ENCODE measurements around the gene LRRN2. TPM values are rescaled to one million over a fixed set of nuclear protein-coding genes. Genes with fewer than 3 reads are reported as not detected.

The LRRN2 gene
- total and polyA plus RNA-seq, 2 of the 8 experiments (the other 6 are each of a cell fraction or from before 2014, with no cell fraction given), result 1.8 to 2.3 TPM

GRCh38 chr1:204673209-204673608, 12.3 kb downstream of the LRRN2 start:
- 80% methylated on average over 2 of the region's 2 CpGs; no CpG with 5 or more reads in 1 of the 2 experiments for WGBS, 2 experiments (ENCODE audit: extremely low coverage in 1 of 2, insufficient coverage in 1 of 2, insufficient read length in 1 of 2, insufficient replicate concordance in 2 of 2, low coverage in 1 of 2, low lambda C conversion rate in 2 of 2, missing lambda C conversion rate in 1 of 2)
- Histone ChIP-seq H3K14ac (ENCODE audit: insufficient read length) (no peak overlapping the region), H4K8ac (ENCODE audit: extremely low read depth, insufficient read depth, low read length) (no peak overlapping the region), H3K56ac (replicated peaks; ENCODE audit: insufficient read length, low read depth, low read length) (no peak overlapping the region), H2AK5ac (ENCODE audit: low read depth, low read length) (no peak overlapping the region), H3K18ac (ENCODE audit: extremely low read depth, low read length) (no peak overlapping the region), H3K4ac (replicated peaks; ENCODE audit: insufficient read length, low read depth, low read length) (no peak overlapping the region), H2BK15ac (ENCODE audit: low read length) (no peak overlapping the region), H3K4me3 (ENCODE audit: extremely low read depth in 1 of 4, insufficient read depth in 2 of 4, low read depth in 3 of 4, low read length in 4 of 4) (no peak overlapping the region), H4K20me1 (replicated peaks in 1 of 2; ENCODE audit: control insufficient read depth in 1 of 2, insufficient read depth in 2 of 2, low read length in 2 of 2) (no peaks in the 10 kb centered on the region), H3K27ac (ENCODE audit: low read depth, low read length) (no peak overlapping the region), H3K4me1 (replicated peaks in 1 of 4; ENCODE audit: control insufficient read depth in 3 of 4, insufficient read depth in 4 of 4, low read length in 3 of 4) (peaks cover 0 to 6% (median 3%) of the 10 kb centered on the region in 4 experiments; a peak in 3 of 7 replicates), H3K4me2 (ENCODE audit: insufficient read depth in 1 of 2, low read depth in 2 of 2, low read length in 2 of 2) (no peak overlapping the region), H3K79me1 (ENCODE audit: low read depth, low read length) (no peaks in the 10 kb centered on the region), H3K27me3 (replicated peaks in 1 of 4; ENCODE audit: control insufficient read depth in 3 of 4, extremely low read depth in 1 of 4, insufficient read depth in 3 of 4, low read length in 3 of 4) (no peaks in the 10 kb centered on the region; a peak in 1 of 7 replicates), H3K36me3 (ENCODE audit: control insufficient read depth in 2 of 4, insufficient read depth in 4 of 4, low read length in 3 of 4) (no peaks in the 10 kb centered on the region), H2BK120ac (replicated peaks; ENCODE audit: low read depth, low read length) (no peak overlapping the region), H3K9ac (replicated peaks in 1 of 4; ENCODE audit: extremely low read depth in 1 of 4, low read depth in 3 of 4, low read length in 3 of 4) (no peak overlapping the region), H3K23ac (ENCODE audit: insufficient read length) (no peak overlapping the region), H3K23me2 (ENCODE audit: low read depth, low read length) (no peaks in the 10 kb centered on the region), H3K9me3 (ENCODE audit: insufficient read depth in 2 of 2, low read depth in 1 of 2, low read length in 1 of 2) (no peaks in the 10 kb centered on the region), H3K79me2 (ENCODE audit: control insufficient read depth in 1 of 2, insufficient read depth in 2 of 2, low read length in 2 of 2) (no peaks in the 10 kb centered on the region), H2AFZ (ENCODE audit: low read length) (no peak overlapping the region), H2BK12ac (ENCODE audit: low read depth, low read length) (no peak overlapping the region), H2BK20ac (ENCODE audit: low read length) (no peak overlapping the region), H2BK5ac (ENCODE audit: low read depth, low read length) (no peak overlapping the region), H4K91ac (replicated peaks; ENCODE audit: insufficient read length, low read length) (no peak overlapping the region), H4K5ac (ENCODE audit: insufficient read length, low read depth, low read length) (no peak overlapping the region)
- FAIRE-seq (no peak), DNase-seq (ENCODE audit: low read depth in 1 of 2, low spot score in 2 of 2) (no peak)
- CTCF ChIA-PET (ENCODE audit: partially characterized antibody), result interaction anchor here (0.9 to 3.1 kb wide), 9 partner anchors 9 to 134 kb away, joined by 3 to 11 read pairs (median 3); no protein-coding TSS in a partner anchor
- POLR2A ChIA-PET (ENCODE audit: partially characterized antibody), result no interaction called here
- no peak for TF ChIP-seq SIRT6 (IDR thresholded peaks at IDR 0.05; ENCODE audit: low read length)
- no peak for TF ChIP-seq RAD21 (IDR thresholded peaks at IDR 0.05 in 1 of 2, conservative IDR thresholded peaks at IDR 0.05 in 1 of 2; ENCODE audit: low read depth in 2 of 2, low read length in 2 of 2)
- no peak for TF ChIP-seq EP300 (IDR thresholded peaks at IDR 0.05; ENCODE audit: borderline replicate concordance in 1 of 2, low read depth in 2 of 2, low read length in 2 of 2)
- TF ChIP-seq GTF2F1 (IDR thresholded peaks at IDR 0.05; ENCODE audit: borderline replicate concordance, low read depth, low read length), result no peak
- no peak for TF ChIP-seq TAF1 (IDR thresholded peaks at IDR 0.05; ENCODE audit: low read depth, low read length)
